GM18858 (cell line): Measurements from ENCODE around the gene COL9A1.

ENCODE experiments used
- ATAC-seq: cut with Tn5 transposase; IDR thresholded peaks from one replicate; pipeline ENCODE4 v1.9.1; 2021; ENCODE audit not compliant: unreplicated experiment

Gene COL9A1

DNA sequence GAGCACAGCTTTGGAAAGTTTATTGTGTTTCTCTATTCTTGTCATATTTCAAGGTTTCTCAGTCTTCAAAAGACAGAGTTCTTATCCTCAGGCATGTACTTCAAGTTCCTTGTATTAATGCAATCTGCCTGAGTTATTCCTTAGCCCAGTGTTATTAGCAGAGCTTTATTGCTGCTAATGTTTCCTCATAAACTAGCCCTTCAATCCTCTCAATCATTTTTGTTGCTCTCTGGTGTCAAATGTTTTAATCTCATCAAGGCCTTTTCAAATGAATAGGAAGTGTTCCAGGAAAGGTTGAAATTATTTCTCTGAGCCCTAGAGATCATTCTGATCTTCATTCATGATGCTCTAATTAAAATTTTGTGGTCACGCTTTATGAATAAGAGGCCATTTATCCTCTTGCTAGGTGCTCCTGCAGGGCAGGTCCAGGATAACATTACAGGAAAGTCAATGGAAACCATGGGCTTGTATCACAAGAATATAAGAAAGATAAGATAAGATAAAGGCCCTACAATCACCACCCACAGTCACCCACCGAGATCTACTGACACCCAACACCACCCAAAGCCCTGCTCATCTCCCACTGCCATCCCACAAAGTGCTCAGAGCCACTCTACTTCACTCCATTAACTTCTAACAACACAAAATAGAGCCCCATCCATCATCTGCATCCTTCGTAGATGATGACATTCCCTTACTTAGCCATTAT is 125.9 kb downstream of the COL9A1 start:
- ATAC-seq, result no peak

DNA sequence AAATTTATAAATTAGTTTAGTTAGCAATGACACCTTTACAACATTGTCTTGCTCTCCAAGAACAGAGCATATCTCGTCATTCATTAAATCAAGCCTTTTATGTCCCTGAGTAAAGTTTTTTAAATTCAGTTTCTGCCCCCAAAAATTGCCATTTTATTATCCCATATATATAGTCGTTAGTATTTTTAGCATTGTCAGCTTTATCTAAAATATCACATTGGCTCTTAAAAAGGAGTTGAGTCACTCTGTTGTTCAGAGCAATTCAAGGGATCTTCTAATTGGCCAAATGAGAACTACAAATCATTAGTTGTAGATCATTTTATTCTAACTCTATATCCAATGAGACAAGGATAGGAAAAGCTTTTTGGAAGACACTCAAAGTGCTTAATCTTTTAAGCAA is 127.1 kb downstream of the COL9A1 start:
- ATAC-seq, result no peak

- no peak for ATAC-seq
These were observed 130.6 kb downstream of the COL9A1 start for GRCh38 chr6:70172252-70172651.

DNA sequence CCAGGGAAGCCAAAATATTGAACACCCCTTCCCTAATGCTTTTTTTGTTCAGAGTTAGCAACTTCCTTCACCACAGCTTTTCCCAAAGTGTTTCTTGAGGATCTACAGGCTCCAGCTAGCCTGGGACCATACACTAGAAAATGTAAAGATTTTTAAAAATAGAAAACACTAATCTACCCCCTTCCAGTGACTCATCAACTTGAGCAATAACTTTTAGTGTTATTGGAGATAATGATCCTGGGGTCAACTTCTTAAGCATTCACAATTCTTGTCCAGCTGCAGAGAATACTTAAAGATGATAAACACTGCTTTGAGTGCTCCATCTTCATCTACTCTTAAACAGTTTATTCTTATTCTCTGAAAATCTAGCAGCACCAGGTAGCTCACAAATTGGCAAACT is 131.6 kb downstream of the COL9A1 start:
- ATAC-seq, result no peak

- ATAC-seq, result no peak
These were observed 134.1 kb downstream of the COL9A1 start for GRCh38 chr6:70168681-70169377.
